T-helper 2 cell treated with Interferon-gamma antibody and Interleukin-4, amounts not matched to agents 5 μg/mL and 100 μg/mL, for 36 hours (primary cell): ENCODE data around the gene BASP1.

Experiments
- DNase-seq: peaks from one replicate; pipeline ENCODE4 v3.0.0; 2021; ENCODE audit warnings: low spot score
- H3K27ac Mint-ChIP-seq: one replicate; pipeline ENCODE4 v1.8.0; 2021; ENCODE audit warnings: mild to moderate bottlenecking, mixed read lengths
- H3K27me3 Mint-ChIP-seq: one replicate; pipeline ENCODE4 v1.8.0; 2021; ENCODE audit warnings: low read depth, mixed read lengths
- H3K36me3 Mint-ChIP-seq: one replicate; pipeline ENCODE4 v1.8.0; 2021; ENCODE audit warnings: low read depth, mixed read lengths
- H3K4me1 Mint-ChIP-seq: one replicate; pipeline ENCODE4 v1.8.0; 2021; ENCODE audit warnings: low read depth, mixed read lengths
- H3K4me3 Mint-ChIP-seq: one replicate; pipeline ENCODE4 v1.8.0; 2022; ENCODE audit warnings: mild to moderate bottlenecking, moderate library complexity, mixed read lengths
- H3K9me3 Mint-ChIP-seq: one replicate; pipeline ENCODE4 v1.8.0; 2021; ENCODE audit warnings: mixed read lengths

The BASP1 gene, protein sequence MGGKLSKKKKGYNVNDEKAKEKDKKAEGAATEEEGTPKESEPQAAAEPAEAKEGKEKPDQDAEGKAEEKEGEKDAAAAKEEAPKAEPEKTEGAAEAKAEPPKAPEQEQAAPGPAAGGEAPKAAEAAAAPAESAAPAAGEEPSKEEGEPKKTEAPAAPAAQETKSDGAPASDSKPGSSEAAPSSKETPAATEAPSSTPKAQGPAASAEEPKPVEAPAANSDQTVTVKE

DNA sequence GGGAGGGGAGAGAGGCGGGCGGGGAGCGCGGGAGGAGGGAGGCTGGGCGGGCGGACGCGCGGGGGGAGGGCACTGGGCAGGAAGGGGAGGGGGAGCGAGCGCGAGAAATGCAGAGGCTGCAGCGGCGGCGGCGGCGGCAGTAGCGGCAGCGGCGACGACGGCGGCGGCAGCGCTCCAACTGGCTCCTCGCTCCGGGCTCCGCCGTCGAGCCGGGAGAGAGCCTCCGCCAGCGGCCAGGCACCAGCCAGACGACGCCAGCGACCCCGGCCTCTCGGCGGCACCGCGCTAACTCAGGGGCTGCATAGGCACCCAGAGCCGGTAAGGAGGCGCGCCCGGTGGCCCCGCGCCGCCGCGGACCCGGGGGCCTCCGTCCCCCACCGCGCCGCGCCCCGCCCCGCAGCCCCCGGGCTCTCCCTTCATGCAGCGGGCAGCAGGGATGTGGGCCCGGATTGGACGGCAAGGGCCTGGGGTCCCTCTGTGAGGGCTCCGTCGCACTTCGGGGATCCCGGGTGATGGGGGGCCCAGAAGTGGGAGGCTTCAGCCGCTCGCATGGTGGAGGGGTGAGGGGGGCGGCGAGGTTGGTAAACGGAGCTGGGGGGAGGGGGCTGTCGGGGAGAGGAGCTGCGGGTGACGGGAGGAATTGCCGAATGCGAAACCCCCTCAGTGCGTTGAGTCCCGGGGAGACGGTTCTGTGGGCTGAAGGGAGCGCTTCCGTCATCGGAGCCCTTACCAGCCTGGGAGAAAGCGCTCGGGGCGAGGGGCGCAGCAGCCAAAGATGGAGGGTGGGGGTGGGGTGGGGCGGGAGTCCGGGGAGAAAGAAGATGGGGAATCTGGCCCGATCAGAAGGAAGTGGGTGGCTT is at the start of gene BASP1:
Gene BASP1 (plus strand): TSS at position 139 of the 860 bp plus-strand sequence. CDS start 57,586 bp downstream, outside the sequence.
- no peak for DNase-seq
- Mint-ChIP-seq H3K9me3 (no peaks in the 10 kb centered on the region), H3K27ac (no peak within 1 kb of the TSS)

DNA sequence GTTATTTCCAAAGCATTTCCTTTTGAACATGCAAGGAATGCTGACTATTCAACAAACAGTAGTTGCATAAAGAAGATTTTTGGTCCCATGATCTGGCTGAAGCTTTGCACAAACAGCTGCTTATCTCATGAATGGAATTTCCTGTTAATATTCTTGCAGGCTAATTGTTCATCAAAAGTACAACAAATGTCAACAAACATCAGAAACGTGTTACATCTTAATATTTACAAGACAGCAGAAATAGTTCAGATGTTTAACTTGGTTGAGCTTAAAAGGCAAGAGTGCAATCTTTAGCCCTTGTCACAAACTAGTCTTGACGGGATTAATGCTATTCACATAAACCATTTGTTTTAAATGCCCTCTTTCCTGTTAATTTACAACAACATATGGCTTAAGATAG is 47.9 kb upstream of the BASP1 start:
- no peaks in the 10 kb centered on the region for H3K4me1 Mint-ChIP-seq
- H3K27me3 Mint-ChIP-seq = no peaks in the 10 kb centered on the region
- H3K4me3 Mint-ChIP-seq = no peak overlapping the region
- no peak for DNase-seq
- H3K9me3 Mint-ChIP-seq = no peaks in the 10 kb centered on the region
- no peak overlapping the region for H3K27ac Mint-ChIP-seq
- H3K36me3 Mint-ChIP-seq = no peaks in the 10 kb centered on the region

More for the DNA sequence above, at the start of gene BASP1:
- Mint-ChIP-seq H3K27me3 (peaks cover 43% of the 10 kb centered on the region), H3K36me3 (no peaks in the 10 kb centered on the region), H3K4me1 (peaks cover 5% of the 10 kb centered on the region), H3K4me3 (peak within 1 kb of the TSS; percentile 58)

DNA sequence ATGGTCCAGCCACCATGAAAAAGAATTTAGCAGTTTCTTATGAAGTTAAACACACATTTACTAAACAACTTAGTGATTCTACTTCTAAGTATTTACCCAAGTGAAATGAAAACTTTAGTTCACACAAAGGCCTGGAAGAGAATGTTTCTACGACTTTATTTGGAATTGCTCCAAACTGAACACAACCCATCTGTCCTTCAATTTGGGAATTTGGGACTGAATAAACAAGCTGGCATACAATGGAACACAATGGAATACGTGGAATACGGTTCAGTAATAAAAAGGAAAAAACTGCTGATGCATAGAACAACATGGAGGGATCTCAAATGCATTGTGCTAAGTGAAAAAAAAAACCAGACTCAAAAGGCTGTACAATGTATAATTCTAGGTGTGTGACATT is 44.6 kb upstream of the BASP1 start:
- Mint-ChIP-seq H3K4me1 (no peaks in the 10 kb centered on the region), H3K27me3 (no peaks in the 10 kb centered on the region), H3K4me3 (no peak overlapping the region), H3K36me3 (no peaks in the 10 kb centered on the region), H3K27ac (no peak overlapping the region), H3K9me3 (no peaks in the 10 kb centered on the region)
- no peak for DNase-seq

DNA sequence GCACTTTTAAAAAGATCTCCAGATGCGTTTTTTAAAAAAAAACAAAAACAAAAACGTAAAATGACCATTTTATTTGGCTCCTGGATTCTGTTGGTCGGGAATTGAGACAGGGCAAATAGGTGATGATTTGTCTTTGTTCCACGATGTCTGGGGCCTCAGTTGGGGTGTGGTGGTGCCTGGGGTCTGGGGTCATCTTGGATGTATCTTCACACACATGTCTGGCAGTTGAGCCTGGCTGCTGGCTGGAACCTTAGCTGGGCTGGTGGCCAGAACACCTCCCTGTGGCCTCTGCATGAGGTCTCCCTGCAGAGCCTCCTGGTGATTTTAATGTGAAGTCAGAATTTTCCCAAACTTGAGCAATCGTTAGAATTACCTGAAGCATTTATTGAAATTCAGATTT is 42.5 kb upstream of the BASP1 start:
- no peak for DNase-seq
- no peak overlapping the region for H3K27ac Mint-ChIP-seq
- H3K36me3 Mint-ChIP-seq = no peaks in the 10 kb centered on the region
- H3K27me3 Mint-ChIP-seq = no peaks in the 10 kb centered on the region
- H3K9me3 Mint-ChIP-seq = no peaks in the 10 kb centered on the region
- H3K4me1 Mint-ChIP-seq = no peaks in the 10 kb centered on the region
- H3K4me3 Mint-ChIP-seq = no peak overlapping the region

DNA sequence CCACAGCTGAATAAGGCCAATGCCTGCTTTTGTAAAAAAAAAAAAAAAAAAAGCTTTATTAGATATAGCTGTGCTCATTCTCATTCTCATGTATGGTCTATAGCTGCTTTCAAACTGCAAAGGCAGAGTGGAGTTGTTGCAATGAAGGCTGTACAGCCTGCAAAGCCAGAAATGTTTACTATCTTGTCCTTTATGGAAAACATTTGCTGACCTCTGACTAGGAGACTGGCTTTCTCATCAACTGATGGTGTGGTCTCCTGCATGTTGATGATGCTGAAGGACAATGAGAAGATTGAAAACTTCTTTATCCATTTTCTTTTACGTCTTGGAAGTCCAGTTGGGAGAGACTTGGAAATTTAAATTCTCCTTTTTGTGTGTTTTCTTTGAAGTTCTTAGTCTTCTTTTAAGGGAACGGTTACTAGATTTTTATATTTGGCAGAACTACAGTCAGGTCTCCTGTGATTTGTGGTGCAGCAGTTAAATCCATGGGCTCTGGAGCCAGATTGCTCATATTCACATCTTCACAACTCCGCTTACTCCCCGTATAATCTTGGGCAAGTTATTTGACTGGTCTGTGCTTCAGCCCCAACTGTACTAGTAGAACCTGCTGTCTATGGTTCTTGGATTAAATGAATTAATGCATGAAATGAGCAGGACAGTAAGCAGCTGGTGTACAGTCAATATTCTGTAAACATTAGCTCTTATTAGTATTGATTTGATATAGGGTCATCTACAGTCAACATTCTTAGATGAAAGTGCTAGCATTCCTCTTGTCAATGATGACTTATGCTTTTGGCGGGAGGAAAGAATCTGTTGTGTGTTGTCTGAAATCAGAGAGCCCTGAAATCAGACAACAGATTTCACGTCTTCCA is 39.7 kb upstream of the BASP1 start:
- Mint-ChIP-seq H3K4me1 (no peaks in the 10 kb centered on the region), H3K9me3 (no peaks in the 10 kb centered on the region), H3K36me3 (no peaks in the 10 kb centered on the region), H3K27me3 (no peaks in the 10 kb centered on the region), H3K27ac (no peak overlapping the region), H3K4me3 (no peak overlapping the region)
- no peak for DNase-seq

DNA sequence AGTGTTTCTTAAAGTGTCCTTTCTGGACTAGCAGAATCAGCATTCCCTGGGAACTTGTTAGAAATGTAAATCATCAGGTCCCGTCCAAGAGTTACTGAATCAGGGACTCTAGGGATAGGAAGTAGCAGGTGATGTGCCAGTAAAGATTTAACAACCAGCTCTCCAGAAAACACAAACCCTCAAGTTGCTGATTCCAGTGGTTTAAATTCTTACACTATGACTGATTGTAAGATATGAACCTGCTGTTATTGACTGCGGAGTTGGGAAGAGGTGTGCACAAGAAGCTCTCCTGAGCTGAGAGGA is 39.1 kb upstream of the BASP1 start:
- DNase-seq = no peak
- no peaks in the 10 kb centered on the region for H3K36me3 Mint-ChIP-seq
- no peaks in the 10 kb centered on the region for H3K4me1 Mint-ChIP-seq
- H3K4me3 Mint-ChIP-seq = no peak overlapping the region
- H3K27ac Mint-ChIP-seq = no peak overlapping the region
- no peaks in the 10 kb centered on the region for H3K27me3 Mint-ChIP-seq
- H3K9me3 Mint-ChIP-seq = no peaks in the 10 kb centered on the region

DNA sequence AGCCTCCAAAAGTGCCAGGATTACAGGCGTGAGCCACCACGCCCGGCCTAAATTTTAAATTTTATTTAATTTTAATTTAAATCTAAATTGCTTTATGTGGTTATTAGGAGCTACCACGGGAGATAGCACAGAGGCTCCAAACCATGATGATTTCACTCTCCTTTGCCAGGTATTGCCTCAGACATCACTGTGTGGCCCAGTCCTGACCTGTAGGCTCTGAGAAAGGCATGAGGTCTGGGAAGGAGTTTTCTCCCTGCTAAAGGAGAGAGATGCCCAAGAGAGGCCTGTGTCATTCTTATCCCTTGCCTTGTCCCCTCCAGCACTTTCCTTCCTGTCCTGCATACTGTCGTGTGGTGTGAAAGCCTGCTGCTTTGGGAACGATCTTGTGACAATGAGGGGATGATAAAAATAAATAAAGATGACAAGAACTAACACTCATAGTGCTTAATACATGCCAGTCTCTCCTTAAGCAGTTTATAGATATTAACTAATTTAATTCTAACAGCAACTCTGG is 37.0 kb upstream of the BASP1 start:
- H3K27me3 Mint-ChIP-seq = no peaks in the 10 kb centered on the region
- no peaks in the 10 kb centered on the region for H3K9me3 Mint-ChIP-seq
- H3K4me3 Mint-ChIP-seq = no peak overlapping the region
- H3K36me3 Mint-ChIP-seq = no peaks in the 10 kb centered on the region
- DNase-seq = no peak
- no peak overlapping the region for H3K27ac Mint-ChIP-seq
- H3K4me1 Mint-ChIP-seq = no peaks in the 10 kb centered on the region

DNA sequence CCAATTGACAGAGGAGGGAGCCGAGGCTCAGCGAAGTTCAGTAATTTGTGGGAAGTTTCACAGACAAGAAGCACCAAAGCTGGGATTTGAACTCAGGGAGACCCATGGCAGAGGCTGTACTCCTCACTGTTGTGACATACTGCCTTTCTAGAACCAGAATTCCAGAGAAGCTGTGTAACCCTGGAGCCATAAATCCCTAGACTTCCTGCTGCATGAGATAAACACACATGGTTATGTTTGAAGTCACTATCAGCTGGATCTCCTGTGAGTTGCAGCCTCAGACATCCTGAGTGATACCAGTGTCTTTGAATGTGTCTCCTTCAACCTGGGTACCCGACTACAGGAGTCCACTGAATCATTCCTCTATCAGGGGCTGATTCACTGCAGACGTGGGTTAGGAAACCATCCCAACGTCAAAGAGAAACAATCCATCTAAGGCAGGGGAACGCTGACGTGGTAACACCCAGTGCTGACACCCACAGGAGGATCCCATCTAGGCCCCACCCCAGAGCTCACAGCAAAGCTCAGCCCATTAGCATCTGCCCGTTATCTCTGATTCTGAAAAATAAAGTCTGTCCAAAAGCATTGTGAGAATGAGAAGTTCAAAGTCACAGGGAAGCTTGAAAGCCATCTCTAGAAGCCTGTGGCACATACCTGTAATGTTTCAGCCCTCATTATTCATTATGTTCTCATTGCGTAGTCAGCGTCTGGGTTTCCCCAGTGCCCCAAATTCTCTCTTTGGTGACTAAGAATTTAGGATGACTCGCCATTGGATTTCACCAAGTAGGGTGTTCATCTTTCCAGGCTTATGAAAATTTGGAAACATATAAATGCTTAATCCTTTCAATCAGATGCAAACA is 36.3 kb upstream of the BASP1 start:
- Mint-ChIP-seq H3K27ac (no peak overlapping the region), H3K4me3 (no peak overlapping the region), H3K36me3 (no peaks in the 10 kb centered on the region), H3K27me3 (no peaks in the 10 kb centered on the region), H3K9me3 (no peaks in the 10 kb centered on the region), H3K4me1 (no peaks in the 10 kb centered on the region)
- DNase-seq = no peak

DNA sequence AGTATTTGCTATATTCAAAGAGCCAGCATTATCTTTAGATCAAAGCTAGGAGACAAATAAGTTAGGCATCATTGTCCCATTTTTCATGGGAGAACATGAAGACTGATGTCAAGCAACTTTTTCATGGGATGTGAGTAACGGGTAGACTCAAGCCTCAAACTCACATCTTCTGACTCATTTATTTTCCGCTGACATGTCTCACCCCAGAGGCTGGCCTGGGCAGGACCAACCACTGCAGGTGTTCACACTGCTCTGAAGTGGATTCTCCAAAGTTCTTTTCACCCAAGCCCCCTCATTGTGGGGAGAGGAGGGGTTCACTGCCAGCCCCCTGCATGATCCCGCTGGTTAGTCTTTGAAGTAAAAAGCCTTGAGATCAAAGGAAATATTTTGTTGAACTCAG is 34.9 kb upstream of the BASP1 start:
- DNase-seq = no peak
- H3K36me3 Mint-ChIP-seq = no peaks in the 10 kb centered on the region

DNA sequence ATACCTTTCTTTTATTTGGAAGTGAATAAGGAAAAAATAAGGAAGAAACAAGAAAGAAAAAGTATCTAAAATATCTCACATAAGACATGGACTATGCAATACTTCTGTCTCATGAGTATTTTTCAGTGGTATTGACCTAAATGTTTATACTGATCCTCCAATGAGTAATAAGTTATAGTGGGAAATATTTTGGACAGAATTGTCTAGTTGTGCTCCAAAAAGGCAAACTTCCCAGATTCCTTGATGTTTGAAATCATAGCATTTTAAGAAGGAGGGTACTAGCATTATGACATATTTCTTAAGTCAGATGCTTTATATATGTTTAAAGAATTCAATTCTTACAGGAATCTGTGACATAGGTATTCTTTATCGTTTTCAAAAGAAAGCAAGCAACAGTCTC is 34.5 kb upstream of the BASP1 start:
- Mint-ChIP-seq H3K36me3 (no peaks in the 10 kb centered on the region), H3K9me3 (no peaks in the 10 kb centered on the region), H3K4me1 (no peaks in the 10 kb centered on the region), H3K4me3 (no peak overlapping the region), H3K27me3 (no peaks in the 10 kb centered on the region), H3K27ac (no peak overlapping the region)
- DNase-seq = no peak

More for the DNA sequence above, 34.9 kb upstream of the BASP1 start:
- Mint-ChIP-seq H3K4me1 (no peaks in the 10 kb centered on the region), H3K4me3 (no peak overlapping the region), H3K27ac (no peak overlapping the region), H3K9me3 (no peaks in the 10 kb centered on the region), H3K27me3 (no peaks in the 10 kb centered on the region)

DNA sequence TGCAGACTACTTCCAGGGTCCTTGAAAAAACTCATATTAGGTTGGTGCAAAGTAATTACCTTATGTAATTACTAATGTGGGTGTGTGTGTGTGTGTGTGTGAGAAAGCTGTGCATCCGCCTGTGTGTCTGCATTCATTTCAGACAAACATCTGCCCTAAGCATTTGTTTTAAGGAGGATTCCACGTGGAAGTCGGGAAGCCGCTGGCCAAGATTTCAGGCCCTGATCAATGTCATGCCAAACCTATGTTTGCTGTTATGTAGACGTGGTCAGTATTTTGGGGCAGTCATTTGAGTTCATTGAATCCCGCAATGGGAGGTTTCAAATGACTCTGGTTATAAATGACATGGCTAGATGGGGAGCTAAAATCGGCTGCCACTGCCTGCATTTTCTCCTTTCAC is 33.6 kb upstream of the BASP1 start:
- Mint-ChIP-seq H3K4me1 (no peaks in the 10 kb centered on the region), H3K9me3 (no peaks in the 10 kb centered on the region), H3K36me3 (no peaks in the 10 kb centered on the region), H3K27me3 (no peaks in the 10 kb centered on the region), H3K27ac (no peak overlapping the region), H3K4me3 (no peak overlapping the region)
- DNase-seq = no peak

DNA sequence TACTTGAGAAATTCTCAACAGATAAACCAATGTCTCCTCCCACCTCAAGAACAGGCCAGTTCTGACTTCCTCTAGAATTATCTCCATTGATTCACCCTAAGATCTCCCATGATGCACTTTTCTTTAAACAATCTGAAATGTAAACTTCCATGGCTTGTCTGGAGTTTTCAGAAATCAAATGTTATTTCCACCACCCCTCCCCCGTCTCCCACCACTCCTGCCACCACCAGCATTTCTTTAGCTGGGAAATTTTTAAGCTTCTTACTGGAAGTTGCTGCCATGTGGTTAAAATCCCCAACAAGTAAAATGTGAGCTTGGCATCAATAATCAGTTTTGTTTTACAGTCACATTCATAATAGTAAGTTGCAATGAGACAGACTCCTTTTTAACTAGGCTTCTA is 32.8 kb upstream of the BASP1 start:
- Mint-ChIP-seq H3K27me3 (no peaks in the 10 kb centered on the region), H3K27ac (no peak overlapping the region)

DNA sequence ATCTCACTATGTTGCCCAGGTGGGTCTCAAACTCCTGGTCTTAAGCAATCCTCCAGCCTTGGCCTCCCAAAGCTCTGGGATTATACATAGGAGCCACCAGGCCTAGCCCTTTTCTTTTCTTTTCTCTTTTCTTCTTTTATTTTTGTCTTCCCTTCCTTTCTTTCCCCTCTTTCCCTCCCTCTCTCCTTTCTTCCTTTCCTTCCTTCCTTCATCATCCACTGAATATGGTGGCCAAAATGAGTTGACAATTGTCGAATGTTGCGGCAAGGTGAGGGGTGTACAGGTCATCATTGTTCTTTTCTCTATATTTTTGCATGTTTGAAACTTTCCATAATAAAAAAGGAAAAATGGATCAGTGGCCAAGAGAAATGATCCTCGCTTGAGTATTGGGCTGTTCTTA is 32.1 kb upstream of the BASP1 start:
- Mint-ChIP-seq H3K4me3 (no peak overlapping the region), H3K9me3 (no peaks in the 10 kb centered on the region), H3K27ac (no peak overlapping the region), H3K36me3 (no peaks in the 10 kb centered on the region), H3K27me3 (no peaks in the 10 kb centered on the region), H3K4me1 (no peaks in the 10 kb centered on the region)
- no peak for DNase-seq

More for the DNA sequence above, 32.8 kb upstream of the BASP1 start:
- Mint-ChIP-seq H3K36me3 (no peaks in the 10 kb centered on the region), H3K4me3 (no peak overlapping the region), H3K9me3 (no peaks in the 10 kb centered on the region), H3K4me1 (no peaks in the 10 kb centered on the region)
- no peak for DNase-seq
